Adipose tissue (tissue), 3 donors: ENCODE measurements around the gene HEXA. TPM values are rescaled to one million over a fixed set of nuclear protein-coding genes. Genes with fewer than 3 reads are reported as not detected.

Source experiments
- polyA plus RNA-seq, 3 donors: library from polyadenylated mRNA; stranded (reverse); fragments of 200-250 nt; gene quantifications; one replicate each; pipeline ENCODE4 v1.2.3, GENCODE V29; 2013
- donor health status: healthy with polysubstance abuse.
- donor health status: Bipolar disorder and iron deficiency.
- donor health status: healthy.

The HEXA gene
- polyA plus RNA-seq, 3 donors, result 36.7 to 67.2 (median 59.3) TPM

Other genes starting within 250 kb of the HEXA start
- under 1 TPM in 2 of 3 donors, not detected in 1; 0.09 to 0.10 TPM for gene GRAMD2A, start 178.2 kb downstream of the HEXA start, polyA plus RNA-seq
- 100 to 1,000 TPM; 126 to 249 (median 242) TPM for gene PKM, start 144.8 kb downstream of the HEXA start, polyA plus RNA-seq
- gene PARP6, start 103.5 kb downstream of the HEXA start, polyA plus RNA-seq, result 10 to 100 TPM; 38.7 to 63.7 (median 43.4) TPM
- 1 to 10 TPM; 1.9 to 2.8 (median 2.5) TPM for gene CELF6, start 55.9 kb downstream of the HEXA start, polyA plus RNA-seq
- gene TMEM202, start 22.3 kb upstream of the HEXA start, polyA plus RNA-seq, result not detected
- 10 to 100 TPM; 13.0 to 31.7 (median 25.0) TPM for gene ARIH1, start 98.3 kb upstream of the HEXA start, polyA plus RNA-seq